SW 1271 (cell line): ENCODE data around the gene FOXN3.
"Not testable (repeated sequence)": the region's sequence is repeated elsewhere in the genome, so short reads cannot be mapped to it uniquely, and the experiment has no call there.

ENCODE experiments used
- DNase-seq, 2 experiments: peaks; one replicate each; lab custom pipeline; 2025; lab: John Stamatoyannopoulos, UW

The FOXN3 gene

DNA sequence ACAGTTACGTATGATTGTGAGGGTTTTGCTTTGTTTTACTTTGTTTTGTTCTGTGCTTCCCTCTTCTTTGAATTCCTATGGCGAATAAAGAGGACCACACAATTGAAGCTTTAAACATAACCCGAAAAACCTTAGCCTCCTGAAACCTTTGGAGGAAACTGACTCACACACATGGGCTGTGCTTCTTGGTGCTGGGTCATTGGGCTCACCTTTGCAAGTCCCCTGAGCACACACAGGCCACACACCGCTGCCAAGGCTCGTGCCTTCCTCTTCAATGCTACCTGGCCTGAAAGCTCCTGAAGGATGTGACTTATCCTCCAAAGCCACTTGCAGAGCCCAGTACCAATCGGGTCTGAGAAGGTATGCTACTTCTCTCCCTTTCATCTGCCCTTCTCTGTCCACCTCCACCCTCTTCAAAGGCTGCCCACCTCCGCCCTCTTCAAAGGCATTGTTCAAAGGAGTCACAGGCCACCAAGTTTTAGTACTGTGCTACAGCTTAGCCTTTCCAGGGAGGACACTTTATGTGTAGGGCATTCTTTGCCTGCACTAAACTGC, 114.6 kb downstream of the FOXN3 start:
- no peak for DNase-seq

- no peak for DNase-seq
Observed at GRCh38 chr14:89299587-89299986, 117.4 kb downstream of the FOXN3 start.

DNA sequence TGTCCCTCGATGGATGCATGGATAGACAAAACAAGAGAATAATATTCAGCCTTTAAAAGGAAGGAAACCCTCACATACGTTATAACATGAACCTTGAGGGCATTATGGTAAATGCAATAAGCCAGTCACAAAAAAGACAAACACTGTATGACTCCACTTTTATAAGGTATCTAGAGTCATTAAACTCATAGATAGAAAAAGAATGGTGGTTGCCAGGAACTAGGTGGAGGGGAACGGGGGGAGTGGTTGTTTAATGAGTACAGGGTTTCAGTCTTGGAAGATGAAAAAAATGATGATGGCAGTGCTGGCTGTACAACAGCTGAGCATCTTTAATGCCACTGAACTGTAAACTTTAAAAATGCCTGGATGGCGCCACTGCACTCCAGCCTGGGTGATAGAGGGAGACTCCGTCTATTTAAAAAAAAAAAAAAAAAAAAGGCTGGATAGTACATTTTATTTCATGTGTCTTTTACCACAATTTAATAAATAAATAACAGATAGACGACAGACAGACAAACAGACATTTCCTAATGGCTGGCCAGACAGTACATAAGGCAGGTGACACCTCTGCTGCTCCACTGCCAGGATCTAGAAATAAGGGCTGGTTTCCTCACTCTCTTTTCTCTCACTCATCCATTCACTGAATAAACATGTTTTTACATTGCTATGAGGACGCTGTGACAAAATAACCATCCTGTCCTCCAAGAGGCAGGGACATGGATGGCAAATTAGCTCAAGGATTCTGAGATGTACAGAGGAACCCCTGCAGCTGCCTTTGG, 118.8 kb downstream of the FOXN3 start:
- no peak for DNase-seq

DNA sequence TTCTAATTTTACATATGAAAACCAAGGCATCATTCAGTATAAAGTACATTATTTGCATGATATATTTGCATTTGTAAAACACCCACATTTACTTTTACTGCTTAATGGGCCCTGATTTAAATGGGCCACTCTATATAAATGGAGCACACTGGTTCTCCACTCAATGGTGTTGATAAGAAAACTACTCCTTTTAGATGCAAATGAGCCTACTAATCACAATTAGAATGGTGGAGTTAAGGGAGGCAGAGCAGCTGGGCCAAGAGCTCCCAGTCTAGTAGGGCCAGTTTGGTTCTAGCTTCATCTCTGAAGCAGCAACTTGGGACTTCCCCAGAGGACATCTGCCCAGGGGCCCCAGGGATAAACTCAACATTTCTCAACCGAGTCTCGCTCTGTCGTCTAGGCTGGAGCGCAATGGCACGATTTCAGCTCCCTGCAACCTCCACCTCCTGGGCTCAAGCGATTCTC, 120.7 kb downstream of the FOXN3 start:
- DNase-seq = no peak

- DNase-seq = no peak
Observed at GRCh38 chr14:89294872-89295271, 122.2 kb downstream of the FOXN3 start.

DNA sequence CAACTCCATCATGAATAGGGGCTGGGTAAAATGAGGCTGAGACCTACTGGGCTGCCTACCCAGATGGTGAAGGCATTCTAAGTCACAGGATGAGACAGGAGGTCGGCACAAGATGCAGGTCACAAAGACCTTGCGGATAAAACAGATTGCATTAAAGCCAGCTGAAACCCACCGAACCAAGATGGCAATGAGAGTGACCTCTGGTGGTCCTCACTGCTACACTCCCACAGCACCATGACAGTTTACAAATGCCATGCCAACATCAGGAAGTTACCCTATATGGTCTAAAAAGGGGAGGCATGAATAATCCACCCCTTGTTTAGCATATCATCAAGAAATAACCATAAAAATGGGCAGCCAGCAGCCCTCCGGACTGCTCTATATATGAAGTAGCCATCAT, 122.6 kb downstream of the FOXN3 start:
- not testable (repeated sequence) for DNase-seq

DNA sequence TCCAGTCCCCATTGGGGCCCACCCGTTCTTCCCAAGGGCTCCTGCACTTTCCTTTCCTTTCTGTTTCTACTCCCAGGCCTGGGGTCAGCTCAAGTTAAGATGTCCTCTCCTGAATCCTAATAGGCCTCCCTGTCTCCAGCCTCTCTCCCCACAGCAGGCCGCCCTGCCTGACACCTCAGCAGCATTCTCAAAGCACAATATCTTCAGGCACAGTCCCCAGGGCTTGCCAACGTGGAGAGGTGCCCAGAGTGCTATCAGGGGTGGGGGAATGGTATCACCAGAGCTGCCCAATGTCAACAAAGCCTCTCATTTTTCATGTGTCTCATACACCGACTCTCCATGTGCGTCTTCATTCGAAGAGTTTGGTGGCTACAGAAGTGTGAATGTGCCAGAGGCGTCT, 123.0 kb downstream of the FOXN3 start:
- no peak for DNase-seq

DNA sequence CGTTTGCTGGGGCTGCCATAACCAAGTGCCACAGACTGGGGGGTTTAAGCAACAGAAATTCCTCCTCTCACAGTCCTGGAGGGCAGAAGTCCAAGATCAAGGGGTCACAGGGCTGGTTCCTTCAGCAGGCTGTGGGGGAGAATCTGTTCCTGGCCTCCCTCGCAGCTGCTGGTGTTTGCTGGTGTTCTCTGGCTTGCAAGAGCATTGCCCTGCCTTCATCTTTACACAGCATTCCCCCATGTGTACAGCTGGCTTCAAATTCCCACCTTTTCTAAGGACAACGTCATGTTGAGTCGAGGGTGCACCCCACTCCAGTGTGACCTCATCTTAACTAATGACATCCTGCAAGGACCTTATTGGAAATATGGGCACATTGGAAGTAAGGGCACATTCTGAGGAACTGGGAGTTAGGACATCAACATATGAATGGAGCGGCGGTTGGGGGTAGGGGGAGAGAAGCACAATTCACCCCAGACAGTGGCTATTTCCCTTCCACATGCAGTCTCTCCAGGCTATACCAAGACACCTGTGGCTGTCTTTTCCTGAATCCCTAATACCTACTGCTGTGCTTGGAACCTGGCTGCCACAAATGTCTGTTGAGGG, 123.6 kb downstream of the FOXN3 start:
- DNase-seq = no peak

DNA sequence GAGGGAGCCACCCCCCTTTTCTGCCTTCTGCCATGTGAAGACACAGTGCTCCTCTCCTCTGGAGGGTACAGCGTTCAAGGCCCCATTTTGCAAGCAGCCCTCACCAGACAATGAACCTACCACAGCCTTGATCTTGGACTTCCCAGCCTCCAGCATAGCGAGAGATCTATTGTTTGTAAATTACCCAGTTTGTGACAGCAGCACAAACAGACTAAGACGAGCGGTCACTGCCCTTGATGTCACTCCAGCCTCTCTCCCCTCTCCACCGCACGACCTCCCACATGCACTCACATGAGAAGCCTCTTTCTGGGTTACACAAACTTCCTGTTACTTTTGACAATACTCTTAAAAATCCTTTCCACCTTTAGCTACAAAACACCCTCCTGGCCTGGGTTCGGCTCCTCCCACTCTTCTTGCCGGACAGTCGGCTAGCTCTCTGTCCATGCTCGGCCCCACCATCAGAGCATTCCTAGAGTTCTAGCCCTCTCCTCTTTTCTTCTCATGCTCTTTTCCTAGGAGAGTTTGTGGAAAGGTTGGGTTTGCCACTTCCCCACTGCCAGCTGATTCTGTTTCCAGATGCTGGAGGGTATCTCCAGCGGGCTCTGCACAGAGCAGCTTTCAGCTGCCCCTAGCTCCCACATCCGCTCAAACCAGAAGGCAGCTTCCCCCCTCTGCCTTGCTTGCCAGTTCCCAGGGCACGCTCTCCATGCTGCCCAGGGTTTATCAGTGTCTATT, 124.3 kb downstream of the FOXN3 start:
- no peak for DNase-seq

GRCh38 chr14:89291351-89291940, 125.6 kb downstream of the FOXN3 start:
- no peak for DNase-seq

DNA sequence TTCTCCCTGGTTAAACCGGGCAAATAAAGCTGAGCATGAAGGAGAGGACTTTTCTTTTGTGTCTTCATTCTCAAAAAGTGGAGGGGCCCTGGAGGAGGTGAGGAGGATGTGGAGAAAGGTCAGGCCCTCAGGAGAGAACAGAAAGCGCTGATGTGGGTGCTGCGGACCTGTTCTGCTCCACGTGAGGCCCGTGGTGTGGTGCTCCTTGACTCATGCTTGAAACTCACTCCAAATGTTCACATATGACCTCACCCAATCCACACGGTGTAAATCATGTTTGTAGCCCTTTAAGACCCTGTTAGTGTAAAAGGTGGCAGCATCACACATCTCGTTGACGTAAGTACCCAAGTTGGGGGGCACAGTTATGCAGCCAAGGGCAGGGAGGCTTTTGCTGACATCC, 126.2 kb downstream of the FOXN3 start:
- DNase-seq = no peak

DNA sequence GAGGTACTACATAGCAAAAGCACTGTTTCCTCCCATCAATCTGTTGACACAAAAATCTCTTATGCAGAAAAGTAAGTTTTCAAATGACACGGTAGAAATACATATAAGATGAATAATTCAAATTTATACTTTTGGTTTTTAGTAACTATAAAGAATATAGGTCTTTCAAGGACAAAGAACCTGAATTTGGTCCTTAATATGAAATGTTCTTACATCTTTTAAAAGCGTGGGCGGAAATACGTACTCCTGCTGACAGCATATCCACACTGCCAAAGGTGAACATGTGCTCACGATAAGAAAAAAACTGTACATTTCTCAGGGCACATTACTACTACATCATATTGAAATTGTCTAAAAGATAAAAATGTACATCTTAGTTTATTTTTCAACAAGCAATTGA, 127.6 kb downstream of the FOXN3 start:
- DNase-seq = no peak

DNA sequence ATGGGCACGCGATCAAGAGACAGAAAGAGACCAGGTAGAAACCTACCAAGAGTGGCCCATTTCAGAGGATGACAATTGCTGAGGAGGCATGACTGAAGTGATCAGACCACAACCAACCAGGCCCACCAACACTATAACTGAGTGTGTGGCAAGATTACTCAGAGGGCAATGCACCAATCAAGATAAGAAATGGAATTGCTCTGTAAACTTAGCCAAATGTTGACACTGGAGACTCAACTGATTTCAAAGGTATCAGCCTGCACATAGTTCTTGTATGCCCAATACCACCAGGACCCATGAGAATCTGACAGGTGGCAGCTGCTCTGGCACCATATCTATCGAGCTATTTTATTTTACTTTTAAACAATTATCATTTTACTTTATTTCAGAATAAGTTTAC, 128.9 kb downstream of the FOXN3 start:
- no peak for DNase-seq

DNA sequence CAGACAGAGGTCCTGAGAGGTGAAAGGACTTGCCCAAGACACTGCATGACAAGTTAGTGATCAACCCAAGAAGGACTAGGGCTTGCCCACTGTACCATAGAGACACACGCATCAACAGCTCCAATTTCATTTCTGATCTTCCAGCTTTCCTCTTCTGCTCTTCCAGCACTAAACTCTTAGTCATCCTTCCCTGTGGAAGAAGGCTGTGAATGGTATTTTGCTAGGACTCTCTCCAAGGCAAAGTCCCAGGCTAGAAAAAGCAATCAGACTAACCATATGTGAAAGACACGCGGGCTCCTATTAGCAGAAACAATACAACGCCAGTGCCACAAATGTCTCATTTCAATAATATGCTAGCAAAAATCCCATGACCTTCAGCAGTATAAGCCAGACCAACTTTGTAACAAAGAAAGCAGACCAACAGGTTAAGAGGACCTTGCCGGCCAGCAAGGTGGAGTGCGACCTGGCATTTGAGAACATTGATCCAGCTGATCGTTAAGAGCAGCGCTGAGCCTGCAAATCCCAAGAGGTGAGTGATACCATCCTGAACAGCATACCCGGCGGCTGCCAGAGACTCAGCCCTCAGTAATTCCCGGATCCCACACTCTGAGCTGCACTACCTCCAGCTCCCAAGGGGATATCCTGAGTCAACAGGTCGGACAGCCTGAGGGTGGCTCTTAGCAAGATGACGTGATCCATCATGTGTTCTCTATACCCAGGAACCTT, 132.5 kb downstream of the FOXN3 start:
- no peak for DNase-seq

DNA sequence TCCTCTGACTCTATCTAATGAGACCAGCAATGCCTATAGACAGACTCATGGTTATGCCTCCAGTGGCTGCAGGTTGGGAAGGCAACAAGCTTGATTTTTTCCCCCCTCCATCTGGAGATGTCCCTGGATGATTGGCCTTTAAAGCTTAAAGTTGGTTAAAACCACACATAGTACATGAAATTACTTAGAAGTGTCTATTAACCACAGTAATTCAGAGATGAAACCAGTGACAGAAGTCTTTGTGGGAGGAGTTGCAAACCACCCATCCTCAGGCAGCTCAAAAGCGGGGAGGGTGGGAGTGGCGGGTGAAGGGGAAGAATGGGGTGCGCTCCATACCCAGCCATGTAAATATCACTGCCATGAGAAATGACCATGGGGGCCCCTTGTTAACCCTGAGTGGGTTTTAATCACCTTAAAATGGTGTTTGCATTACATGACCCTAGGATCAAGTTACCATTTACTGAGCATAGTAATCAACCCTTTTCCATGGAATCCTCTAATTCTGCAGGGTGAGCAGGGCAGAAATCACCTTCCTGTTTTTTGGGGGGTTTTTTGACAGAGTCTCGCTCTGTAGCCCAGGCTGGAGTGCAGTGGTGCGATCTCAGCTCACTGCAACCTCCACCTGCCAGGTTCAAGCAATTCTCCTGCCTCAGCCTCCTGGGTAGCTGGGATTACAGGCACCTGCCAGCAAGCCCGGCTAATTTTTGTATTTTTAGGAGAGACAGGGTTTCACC, 133.5 kb downstream of the FOXN3 start:
- no peak for DNase-seq

GRCh38 chr14:89282191-89282590, 134.8 kb downstream of the FOXN3 start:
- DNase-seq = no peak

- no peak for DNase-seq
Observed at GRCh38 chr14:89280600-89280999, 136.4 kb downstream of the FOXN3 start.

- no peak for DNase-seq
Observed at GRCh38 chr14:89279649-89280232, 137.3 kb downstream of the FOXN3 start.

GRCh38 chr14:89277203-89277602, 139.8 kb downstream of the FOXN3 start:
- DNase-seq = no peak

- DNase-seq = no peak
Observed at GRCh38 chr14:89276424-89276975, 140.5 kb downstream of the FOXN3 start.
